ENCODE data around the gene NUDCD3.

NUDCD3 gene

DNA sequence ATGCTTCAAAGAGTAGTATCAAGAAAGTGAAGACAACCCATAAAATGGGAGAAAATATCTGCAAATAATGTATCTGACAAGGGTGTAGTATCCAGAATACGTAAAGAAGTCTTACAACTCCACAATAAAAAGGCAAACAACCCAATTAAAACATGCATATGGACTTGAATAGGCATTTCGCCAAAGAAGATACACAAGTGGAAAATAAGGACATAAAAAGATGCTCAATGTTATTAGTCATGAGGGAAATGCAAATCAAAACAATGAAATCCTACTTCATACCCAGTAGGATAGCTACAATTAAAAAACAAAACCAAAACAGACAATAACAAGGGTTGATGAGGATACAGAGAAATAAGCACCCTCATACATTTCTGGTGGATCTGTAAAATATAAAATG lies 79.2 kb downstream of the NUDCD3 start:
- peaks cover 0 to 8% of the 10 kb centered on the region in 2 donors for H3K9me3 ChIP-seq (ENCODE audit: control insufficient read depth in 1 of 2, low read length in 2 of 2)
- no peak overlapping the region for H3K27ac ChIP-seq (ENCODE audit: low read depth, low read length)
- no peak overlapping the region for H3K4me3 ChIP-seq (ENCODE audit: low read depth in 1 of 2, low read length in 2 of 2)
- H3K9ac ChIP-seq (ENCODE audit: low read depth in 1 of 2, low read length in 2 of 2): no peak overlapping the region
- H3K27me3 ChIP-seq (ENCODE audit: control insufficient read depth in 1 of 2, insufficient read depth in 2 of 2, low read length in 2 of 2): no peaks in the 10 kb centered on the region
- H3K36me3 ChIP-seq (ENCODE audit: control insufficient read depth in 1 of 2, insufficient read depth in 2 of 2, low read length in 2 of 2): peaks cover 8 to 12% of the 10 kb centered on the region in 2 donors
- no peaks in the 10 kb centered on the region for H3K4me1 ChIP-seq (ENCODE audit: control insufficient read depth in 1 of 2, insufficient read depth in 2 of 2, low read length in 2 of 2)

DNA sequence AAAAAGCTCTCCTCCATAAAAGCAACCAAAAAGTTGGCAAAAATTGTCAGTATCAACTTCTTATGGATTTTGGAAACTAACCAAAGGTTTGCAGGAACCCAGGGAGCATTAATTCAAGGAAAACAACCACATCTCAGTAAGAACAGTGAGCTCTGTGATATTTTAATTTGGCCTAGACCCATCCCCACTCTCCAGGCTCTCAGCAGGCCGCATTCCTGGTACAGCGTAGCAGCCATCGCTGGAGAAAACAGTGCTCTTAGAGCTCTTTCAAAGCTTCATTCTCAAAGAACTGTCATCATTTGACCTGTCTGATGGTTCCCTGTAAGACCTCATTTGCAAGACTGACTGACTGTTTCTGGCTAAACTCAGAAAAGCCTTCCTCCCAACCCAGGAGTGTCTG lies 81.9 kb downstream of the NUDCD3 start:
- no peak overlapping the region for H3K4me3 ChIP-seq (ENCODE audit: low read depth in 1 of 2, low read length in 2 of 2)
- H3K9me3 ChIP-seq (ENCODE audit: control insufficient read depth in 1 of 2, low read length in 2 of 2): peaks cover 0 to 8% of the 10 kb centered on the region in 2 donors
- H3K27ac ChIP-seq (ENCODE audit: low read depth, low read length): no peak overlapping the region
- peaks cover 19 to 32% of the 10 kb centered on the region in 2 donors for H3K36me3 ChIP-seq (ENCODE audit: control insufficient read depth in 1 of 2, insufficient read depth in 2 of 2, low read length in 2 of 2)
- H3K27me3 ChIP-seq (ENCODE audit: control insufficient read depth in 1 of 2, insufficient read depth in 2 of 2, low read length in 2 of 2): no peaks in the 10 kb centered on the region
- no peaks in the 10 kb centered on the region for H3K4me1 ChIP-seq (ENCODE audit: control insufficient read depth in 1 of 2, insufficient read depth in 2 of 2, low read length in 2 of 2)
- no peak overlapping the region for H3K9ac ChIP-seq (ENCODE audit: low read depth in 1 of 2, low read length in 2 of 2)

DNA sequence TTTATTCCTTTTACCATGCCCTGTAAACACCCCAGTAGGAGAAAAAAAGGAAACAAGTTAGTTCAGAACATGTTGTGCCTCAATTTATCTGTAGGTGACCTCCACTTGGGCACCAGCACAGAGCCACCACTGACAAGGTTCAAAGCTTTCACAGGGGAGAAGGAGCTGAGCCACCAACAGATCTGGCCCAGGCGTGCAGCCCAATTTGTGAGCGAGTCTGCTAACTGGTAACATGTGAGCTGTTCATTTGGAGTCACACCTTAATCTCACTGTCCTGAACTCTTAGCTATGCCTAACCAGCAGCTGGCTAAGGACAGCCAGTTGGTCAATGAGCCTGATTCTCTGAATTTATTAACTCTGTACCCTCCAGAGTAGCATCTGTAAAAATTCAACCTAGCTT lies 86.7 kb downstream of the NUDCD3 start:
- Histone ChIP-seq H3K9ac (ENCODE audit: low read depth in 1 of 2, low read length in 2 of 2) (no peak overlapping the region), H3K27ac (ENCODE audit: low read depth, low read length) (no peak overlapping the region), H3K36me3 (ENCODE audit: control insufficient read depth in 1 of 2, insufficient read depth in 2 of 2, low read length in 2 of 2) (peaks cover 19 to 60% of the 10 kb centered on the region in 2 donors), H3K4me1 (ENCODE audit: control insufficient read depth in 1 of 2, insufficient read depth in 2 of 2, low read length in 2 of 2) (peaks cover 0 to 2% of the 10 kb centered on the region in 2 donors), H3K27me3 (ENCODE audit: control insufficient read depth in 1 of 2, insufficient read depth in 2 of 2, low read length in 2 of 2) (no peaks in the 10 kb centered on the region), H3K9me3 (ENCODE audit: control insufficient read depth in 1 of 2, low read length in 2 of 2) (no peaks in the 10 kb centered on the region), H3K4me3 (ENCODE audit: low read depth in 1 of 2, low read length in 2 of 2) (no peak overlapping the region)

DNA sequence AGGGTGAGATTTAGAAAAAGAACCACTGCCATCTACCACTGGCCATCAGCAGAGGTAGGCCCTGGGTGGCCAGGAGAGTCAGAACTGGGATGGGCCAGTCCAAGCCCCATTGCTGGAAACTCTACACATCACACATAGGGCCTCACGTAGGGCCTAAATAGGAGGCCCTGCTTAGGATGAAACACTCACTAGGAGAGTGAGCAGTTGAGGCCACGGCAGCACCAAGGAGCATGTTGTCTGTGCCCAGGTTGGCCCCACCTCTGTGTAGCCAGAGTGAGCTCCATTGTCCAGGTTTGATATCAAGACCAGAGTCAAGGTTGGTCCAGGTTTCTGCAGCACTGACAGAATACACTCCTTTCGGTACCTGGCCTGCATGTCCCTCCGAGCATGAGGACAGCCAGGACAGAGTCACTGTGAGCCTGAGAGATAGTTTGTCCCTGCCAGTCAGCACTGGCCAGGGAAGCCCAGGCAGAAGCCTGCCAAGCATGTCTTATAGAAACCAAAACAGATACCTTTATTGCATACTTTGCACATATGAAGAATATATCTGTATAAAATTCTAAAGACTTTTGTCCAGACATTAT lies 87.2 kb downstream of the NUDCD3 start:
- H3K36me3 ChIP-seq (ENCODE audit: control insufficient read depth in 1 of 2, insufficient read depth in 2 of 2, low read length in 2 of 2): peaks cover 19 to 60% of the 10 kb centered on the region in 2 donors

DNA sequence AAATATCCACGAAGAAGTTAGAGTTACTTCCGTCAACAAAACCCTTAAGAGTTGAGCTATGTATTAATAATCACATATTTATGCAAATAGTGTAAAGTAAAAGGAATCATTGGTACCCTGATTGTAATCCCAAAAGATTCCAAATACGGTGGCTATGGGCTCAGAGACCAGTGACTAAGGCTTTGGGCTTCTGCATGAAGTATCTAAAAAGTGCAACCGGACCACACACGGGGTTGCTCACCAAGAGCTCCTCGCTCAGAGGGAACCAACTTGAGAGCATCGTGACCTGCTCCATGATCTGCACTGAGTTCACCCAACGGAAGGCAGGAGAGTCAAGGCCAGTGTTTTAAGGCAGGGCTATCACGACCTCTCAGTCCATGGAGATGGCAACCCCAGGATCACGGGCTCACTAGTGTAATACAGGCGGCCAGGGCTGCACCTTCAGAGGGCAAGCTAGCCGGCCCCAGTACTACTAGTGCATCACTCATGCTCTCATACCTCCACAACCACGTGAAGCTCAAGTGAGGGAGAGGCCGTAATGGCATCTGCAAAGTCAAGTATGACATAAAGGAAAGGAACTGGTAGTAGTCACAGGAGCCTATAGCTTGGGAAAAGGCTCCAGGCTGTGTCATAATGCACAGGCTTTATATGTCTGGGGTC lies 87.9 kb downstream of the NUDCD3 start:
- Histone ChIP-seq H3K27me3 (ENCODE audit: control insufficient read depth in 1 of 2, insufficient read depth in 2 of 2, low read length in 2 of 2) (no peaks in the 10 kb centered on the region), H3K4me1 (ENCODE audit: control insufficient read depth in 1 of 2, insufficient read depth in 2 of 2, low read length in 2 of 2) (peaks cover 6 to 12% of the 10 kb centered on the region in 2 donors), H3K36me3 (ENCODE audit: control insufficient read depth in 1 of 2, insufficient read depth in 2 of 2, low read length in 2 of 2) (peaks cover 19 to 63% of the 10 kb centered on the region in 2 donors), H3K9ac (ENCODE audit: low read depth in 1 of 2, low read length in 2 of 2) (no peak overlapping the region), H3K4me3 (ENCODE audit: low read depth in 1 of 2, low read length in 2 of 2) (no peak overlapping the region), H3K9me3 (ENCODE audit: control insufficient read depth in 1 of 2, low read length in 2 of 2) (no peaks in the 10 kb centered on the region), H3K27ac (ENCODE audit: low read depth, low read length) (no peak overlapping the region)

More for the DNA sequence above, 87.2 kb downstream of the NUDCD3 start:
- Histone ChIP-seq H3K27me3 (ENCODE audit: control insufficient read depth in 1 of 2, insufficient read depth in 2 of 2, low read length in 2 of 2) (no peaks in the 10 kb centered on the region), H3K4me3 (ENCODE audit: low read depth in 1 of 2, low read length in 2 of 2) (no peak overlapping the region), H3K4me1 (ENCODE audit: control insufficient read depth in 1 of 2, insufficient read depth in 2 of 2, low read length in 2 of 2) (peaks cover 0 to 7% of the 10 kb centered on the region in 2 donors), H3K9ac (ENCODE audit: low read depth in 1 of 2, low read length in 2 of 2) (no peak overlapping the region), H3K27ac (ENCODE audit: low read depth, low read length) (no peak overlapping the region), H3K9me3 (ENCODE audit: control insufficient read depth in 1 of 2, low read length in 2 of 2) (no peaks in the 10 kb centered on the region)

DNA sequence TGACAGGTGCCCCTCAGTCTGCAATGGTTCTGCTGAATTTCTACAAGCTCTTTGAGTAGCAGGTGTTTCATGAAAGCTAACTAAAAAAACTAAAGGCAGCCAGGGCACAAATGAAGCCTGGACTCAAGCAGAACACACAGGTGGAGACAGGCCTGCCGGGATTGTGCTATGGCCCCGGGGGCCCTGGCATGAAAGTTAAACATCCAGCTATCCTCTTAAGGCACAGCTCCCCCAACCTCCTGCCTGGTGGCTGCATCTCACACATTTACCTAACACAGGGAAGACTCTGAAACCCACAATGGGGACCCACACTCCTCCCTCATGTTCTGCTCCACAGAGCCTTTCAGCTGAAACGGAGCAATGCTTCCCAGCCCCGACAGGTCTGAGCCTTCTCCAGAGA lies 88.8 kb downstream of the NUDCD3 start:
- Histone ChIP-seq H3K4me3 (ENCODE audit: low read depth in 1 of 2, low read length in 2 of 2) (no peak overlapping the region), H3K9me3 (ENCODE audit: control insufficient read depth in 1 of 2, low read length in 2 of 2) (no peaks in the 10 kb centered on the region), H3K9ac (ENCODE audit: low read depth in 1 of 2, low read length in 2 of 2) (no peak overlapping the region), H3K27ac (ENCODE audit: low read depth, low read length) (no peak overlapping the region), H3K4me1 (ENCODE audit: control insufficient read depth in 1 of 2, insufficient read depth in 2 of 2, low read length in 2 of 2) (peaks cover 6 to 12% of the 10 kb centered on the region in 2 donors), H3K36me3 (ENCODE audit: control insufficient read depth in 1 of 2, insufficient read depth in 2 of 2, low read length in 2 of 2) (peaks cover 19 to 60% of the 10 kb centered on the region in 2 donors), H3K27me3 (ENCODE audit: control insufficient read depth in 1 of 2, insufficient read depth in 2 of 2, low read length in 2 of 2) (no peaks in the 10 kb centered on the region)

DNA sequence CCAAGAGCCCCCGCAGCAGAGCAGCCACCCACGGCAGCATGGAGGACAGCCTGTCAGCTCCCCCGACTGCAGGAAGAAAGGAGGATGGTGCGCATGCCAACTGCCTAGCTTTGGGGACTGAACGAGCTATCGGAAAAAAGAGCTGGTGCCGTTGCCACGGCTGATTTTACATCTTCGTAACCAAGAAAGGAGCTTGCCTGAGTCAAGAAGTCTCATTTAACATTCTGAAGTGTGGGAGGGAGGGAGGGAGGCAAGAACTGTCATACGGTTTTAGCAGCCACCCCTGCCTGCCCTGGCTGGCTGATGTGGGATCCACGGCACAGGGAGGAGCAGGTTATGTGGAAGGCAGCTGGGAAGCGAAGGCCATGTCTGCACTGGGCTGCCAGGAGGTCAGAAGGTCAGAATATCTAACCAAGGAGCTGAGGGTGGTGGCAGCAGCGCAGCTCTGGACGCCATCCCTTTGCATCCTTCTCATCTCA lies 90.4 kb downstream of the NUDCD3 start:
- H3K27me3 ChIP-seq (ENCODE audit: control insufficient read depth in 1 of 2, insufficient read depth in 2 of 2, low read length in 2 of 2): no peaks in the 10 kb centered on the region
- peaks cover 6 to 12% of the 10 kb centered on the region in 2 donors for H3K4me1 ChIP-seq (ENCODE audit: control insufficient read depth in 1 of 2, insufficient read depth in 2 of 2, low read length in 2 of 2)
- peaks cover 19 to 52% of the 10 kb centered on the region in 2 donors for H3K36me3 ChIP-seq (ENCODE audit: control insufficient read depth in 1 of 2, insufficient read depth in 2 of 2, low read length in 2 of 2)
- no peak overlapping the region for H3K4me3 ChIP-seq (ENCODE audit: low read depth in 1 of 2, low read length in 2 of 2)
- H3K9me3 ChIP-seq (ENCODE audit: control insufficient read depth in 1 of 2, low read length in 2 of 2): no peaks in the 10 kb centered on the region
- H3K27ac ChIP-seq (ENCODE audit: low read depth, low read length): no peak overlapping the region
- H3K9ac ChIP-seq (ENCODE audit: low read depth in 1 of 2, low read length in 2 of 2): no peak overlapping the region

DNA sequence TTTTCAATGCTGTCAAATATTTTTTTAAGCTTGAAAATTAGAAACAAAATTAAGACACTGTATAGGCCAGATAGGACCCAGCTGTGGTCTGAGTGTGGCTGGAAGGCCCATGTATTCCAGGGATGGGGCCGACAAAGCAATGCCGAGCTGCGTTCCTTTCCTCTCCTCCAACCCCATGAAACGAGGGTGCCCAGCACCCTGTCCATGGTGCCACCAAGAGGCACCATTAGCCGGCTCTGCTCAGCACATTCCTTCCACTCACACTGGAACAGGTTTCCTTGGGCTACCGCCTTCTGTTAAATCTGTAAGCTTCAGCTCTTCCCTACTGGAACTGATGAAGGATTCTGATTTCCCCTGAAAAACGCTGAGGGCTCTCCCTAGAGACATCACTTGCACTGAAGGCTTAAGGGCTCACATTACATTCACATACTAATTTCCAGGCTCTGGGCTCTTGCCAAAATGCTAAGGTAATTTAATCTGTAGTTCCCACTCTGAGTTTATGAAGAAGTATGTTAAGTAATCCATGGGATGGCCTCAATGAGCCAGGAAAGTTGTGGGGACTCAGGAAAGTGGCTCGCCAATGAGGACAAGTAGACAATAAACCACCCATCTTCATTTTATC lies 91.4 kb downstream of the NUDCD3 start:
- no peaks in the 10 kb centered on the region for H3K27me3 ChIP-seq (ENCODE audit: control insufficient read depth in 1 of 2, insufficient read depth in 2 of 2, low read length in 2 of 2)
- H3K36me3 ChIP-seq (ENCODE audit: control insufficient read depth in 1 of 2, insufficient read depth in 2 of 2, low read length in 2 of 2): peaks cover 14 to 49% of the 10 kb centered on the region in 2 donors
- H3K4me3 ChIP-seq (ENCODE audit: low read depth in 1 of 2, low read length in 2 of 2): no peak overlapping the region
- H3K27ac ChIP-seq (ENCODE audit: low read depth, low read length): no peak overlapping the region
- H3K9me3 ChIP-seq (ENCODE audit: control insufficient read depth in 1 of 2, low read length in 2 of 2): no peaks in the 10 kb centered on the region
- H3K9ac ChIP-seq (ENCODE audit: low read depth in 1 of 2, low read length in 2 of 2): no peak overlapping the region
- H3K4me1 ChIP-seq (ENCODE audit: control insufficient read depth in 1 of 2, insufficient read depth in 2 of 2, low read length in 2 of 2): peaks cover 6 to 12% of the 10 kb centered on the region in 2 donors

DNA sequence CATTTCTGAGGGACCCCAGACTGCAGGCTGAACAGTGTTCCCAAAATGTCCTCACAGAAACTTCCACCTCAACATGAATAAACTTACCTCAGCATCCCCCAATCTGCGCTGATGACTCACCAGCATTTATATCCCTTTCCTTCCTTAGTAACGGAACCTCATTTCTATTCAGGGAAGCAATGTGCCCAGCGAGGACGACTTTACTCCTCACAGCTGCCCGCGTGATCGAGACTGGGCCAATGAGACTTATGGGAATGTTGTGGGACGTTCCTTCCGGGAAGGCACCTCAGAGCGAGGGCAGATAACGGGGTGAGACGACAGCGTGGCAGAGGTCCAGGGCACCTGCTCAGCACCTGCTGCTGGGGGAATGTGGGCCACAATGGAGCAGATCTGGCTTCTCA lies 91.9 kb downstream of the NUDCD3 start:
- Histone ChIP-seq H3K9me3 (ENCODE audit: control insufficient read depth in 1 of 2, low read length in 2 of 2) (no peaks in the 10 kb centered on the region), H3K4me3 (ENCODE audit: low read depth in 1 of 2, low read length in 2 of 2) (no peak overlapping the region), H3K9ac (ENCODE audit: low read depth in 1 of 2, low read length in 2 of 2) (no peak overlapping the region), H3K36me3 (ENCODE audit: control insufficient read depth in 1 of 2, insufficient read depth in 2 of 2, low read length in 2 of 2) (peaks cover 9 to 49% of the 10 kb centered on the region in 2 donors), H3K4me1 (ENCODE audit: control insufficient read depth in 1 of 2, insufficient read depth in 2 of 2, low read length in 2 of 2) (peaks cover 6 to 12% of the 10 kb centered on the region in 2 donors), H3K27ac (ENCODE audit: low read depth, low read length) (no peak overlapping the region), H3K27me3 (ENCODE audit: control insufficient read depth in 1 of 2, insufficient read depth in 2 of 2, low read length in 2 of 2) (no peaks in the 10 kb centered on the region)

DNA sequence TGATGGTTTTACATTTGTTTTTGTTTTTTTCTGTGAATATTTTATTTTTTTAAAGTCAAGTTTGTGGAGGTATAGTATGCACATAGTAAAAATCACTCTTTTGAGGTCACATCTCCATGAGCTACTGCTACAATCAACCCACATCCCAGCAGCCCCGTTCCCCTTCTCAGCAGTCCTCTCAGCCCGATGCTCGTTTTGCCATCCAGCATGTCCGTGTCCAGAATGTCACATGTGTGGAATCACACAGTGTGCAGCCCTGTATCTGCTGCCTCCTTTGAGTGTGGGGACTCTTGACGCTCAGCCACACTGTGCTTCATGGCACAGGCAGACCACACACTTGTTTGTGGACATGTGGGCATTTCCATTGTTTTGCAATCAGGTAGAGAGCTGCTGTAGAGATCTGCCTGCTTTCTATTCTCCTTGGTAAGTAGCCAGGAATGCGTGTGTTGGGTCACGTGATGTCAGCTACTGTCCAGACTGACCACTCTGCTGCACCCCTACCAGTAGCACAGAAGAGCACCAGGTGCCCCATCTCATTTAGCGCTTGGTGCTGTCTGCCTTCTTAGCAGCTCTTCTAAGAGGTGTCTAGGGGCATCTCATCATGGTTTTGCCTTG lies 93.4 kb downstream of the NUDCD3 start:
- H3K9me3 ChIP-seq (ENCODE audit: control insufficient read depth in 1 of 2, low read length in 2 of 2): no peaks in the 10 kb centered on the region
- H3K4me1 ChIP-seq (ENCODE audit: control insufficient read depth in 1 of 2, insufficient read depth in 2 of 2, low read length in 2 of 2): peaks cover 6 to 12% of the 10 kb centered on the region in 2 donors
- peaks cover 10 to 42% of the 10 kb centered on the region in 2 donors for H3K36me3 ChIP-seq (ENCODE audit: control insufficient read depth in 1 of 2, insufficient read depth in 2 of 2, low read length in 2 of 2)
- no peak overlapping the region for H3K27ac ChIP-seq (ENCODE audit: low read depth, low read length)
- H3K27me3 ChIP-seq (ENCODE audit: control insufficient read depth in 1 of 2, insufficient read depth in 2 of 2, low read length in 2 of 2): no peaks in the 10 kb centered on the region
- no peak overlapping the region for H3K9ac ChIP-seq (ENCODE audit: low read depth in 1 of 2, low read length in 2 of 2)
- no peak overlapping the region for H3K4me3 ChIP-seq (ENCODE audit: low read depth in 1 of 2, low read length in 2 of 2)

All from duodenal mucosa (tissue), 2 donors.